Neural cell (in vitro differentiated cells): ENCODE data around the gene PRPF40B. TPM values are rescaled to one million over a fixed set of nuclear protein-coding genes. Genes with fewer than 3 reads are reported as not detected.

Source experiments
- H2AFZ ChIP-seq: fragments of 200-600, 300-800 bp; sonication (generic), shearing (Covaris generic); 2 replicates; pipeline ENCODE4 v1.6.0; 2014; ENCODE audit warnings: low read depth, mild to moderate bottlenecking, antibody characterized with exemption, low read length, moderate library complexity
- H3F3A ChIP-seq: fragments of 200-600 bp; shearing (Covaris generic); 2 replicates; pipeline ENCODE4 v1.6.1; 2016; ENCODE audit warnings: mild to moderate bottlenecking, moderate library complexity, mixed read lengths, antibody characterized with exemption, low read length; ENCODE audit not compliant: insufficient read depth, poor library complexity, severe bottlenecking
- H3K27ac ChIP-seq: fragments of 200-600, 300-800 bp; sonication (generic), shearing (Covaris generic); 2 replicates; pipeline ENCODE4 v1.5.1; 2014; ENCODE audit warnings: mild to moderate bottlenecking, low read length, moderate library complexity
- H3K27me3 ChIP-seq: fragments of 300-800, 200-600 bp; sonication (generic), shearing (Covaris generic); 2 replicates; pipeline ENCODE4 v1.6.0; 2014; ENCODE audit warnings: mild to moderate bottlenecking, low read depth, low read length, moderate library complexity; ENCODE audit not compliant: insufficient read depth
- H3K36me3 ChIP-seq: fragments of 300-800, 200-600 bp; sonication (generic), shearing (Covaris generic); 2 replicates; pipeline ENCODE4 v1.5.1; 2014; ENCODE audit warnings: mild to moderate bottlenecking, antibody characterized with exemption, low read length, moderate library complexity; ENCODE audit not compliant: insufficient read depth
- H3K4me2 ChIP-seq: fragments of 300-800, 200-600 bp; sonication (generic), shearing (Covaris generic); 2 replicates; pipeline ENCODE4 v1.6.0; 2014; ENCODE audit warnings: mild to moderate bottlenecking, low read length
- H3K4me3 ChIP-seq: fragments of 300-800, 200-600 bp; sonication (generic), shearing (Covaris generic); 2 replicates; pipeline ENCODE4 v1.5.1; 2014; ENCODE audit warnings: mild to moderate bottlenecking, low read length, moderate library complexity
- H3K79me2 ChIP-seq: fragments of 200-600 bp; shearing (Covaris generic); replicated peaks from 2 replicates; pipeline ENCODE4 v1.6.0; 2014; ENCODE audit warnings: mild to moderate bottlenecking, low read length, moderate library complexity; ENCODE audit not compliant: insufficient read depth
- H3K9ac ChIP-seq: fragments of 300-800, 200-600 bp; sonication (generic), shearing (Covaris generic); 2 replicates; pipeline ENCODE4 v1.6.1; 2016; ENCODE audit warnings: mild to moderate bottlenecking, low read length, mixed read lengths
- H3K9me2 ChIP-seq: fragments of 200-600 bp; shearing (Covaris generic); 2 replicates; pipeline ENCODE4 v1.6.1; 2016; ENCODE audit warnings: mild to moderate bottlenecking, low read length, mixed read lengths; ENCODE audit not compliant: insufficient read depth
- H3K9me3 ChIP-seq: fragments of 200-600, 300-800 bp; sonication (generic), shearing (Covaris generic); 2 replicates; pipeline ENCODE4 v1.6.1; 2016; ENCODE audit warnings: mild to moderate bottlenecking, mixed run types, low read length, moderate library complexity, mixed read lengths
- H4K20me1 ChIP-seq: fragments of 200-600 bp; shearing (Covaris generic); 2 replicates; pipeline ENCODE4 v1.6.1; 2016; ENCODE audit warnings: mild to moderate bottlenecking, mixed run types; ENCODE audit not compliant: insufficient read depth
- CTCF ChIP-seq: fragments of 450-650 bp; IDR thresholded peaks from 2 replicates; pipeline ENCODE4 v1.5.1; 2014; ENCODE audit warnings: antibody characterized with exemption, mild to moderate bottlenecking, moderate library complexity; ENCODE audit not compliant: poor library complexity, severe bottlenecking
- EP300 ChIP-seq: fragments of 450-650 bp; conservative IDR thresholded peaks from 2 replicates; pipeline ENCODE4 v1.6.1; 2014; ENCODE audit warnings: antibody characterized with exemption, mild to moderate bottlenecking, moderate library complexity; ENCODE audit not compliant: poor library complexity, severe bottlenecking
- EZH2 ChIP-seq: fragments of 200-600, 300-800 bp; shearing (Covaris generic), sonication (generic); IDR thresholded peaks from 2 replicates; pipeline ENCODE4 v1.6.1; 2014; ENCODE audit warnings: antibody characterized with exemption, low read length, borderline replicate concordance, mild to moderate bottlenecking; ENCODE audit not compliant: insufficient read depth, poor library complexity, severe bottlenecking
- MXI1 ChIP-seq: fragments of 450-650 bp; conservative IDR thresholded peaks from 2 replicates; pipeline ENCODE4 v1.6.1; 2014; ENCODE audit warnings: antibody characterized with exemption, mild to moderate bottlenecking; ENCODE audit not compliant: poor library complexity, severe bottlenecking
- POLR2AphosphoS5 ChIP-seq: IDR thresholded peaks from 2 replicates; pipeline ENCODE4 v1.6.1; 2012
- RAD21 ChIP-seq: fragments of 450-650 bp; conservative IDR thresholded peaks from 2 replicates; pipeline ENCODE4 v1.6.1; 2014; ENCODE audit warnings: antibody characterized with exemption, mild to moderate bottlenecking, moderate library complexity
- SMC3 ChIP-seq: fragments of 450-650 bp; conservative IDR thresholded peaks from 2 replicates; pipeline ENCODE4 v1.6.1; 2014; ENCODE audit warnings: antibody characterized with exemption, mild to moderate bottlenecking, moderate library complexity; ENCODE audit not compliant: poor library complexity
- TAF1 ChIP-seq: IDR thresholded peaks from 2 replicates; pipeline ENCODE4 v1.6.1; 2012; ENCODE audit warnings: low read depth
- polyA plus RNA-seq: library from polyadenylated mRNA; depleted of rRNA; stranded (reverse); fragments of >200 nt; gene quantifications from 2 replicates; pipeline ENCODE4 v1.2.3, GENCODE V29; 2014
- TF ChIP-seq, protein P1 (sequence below): IDR thresholded peaks from 2 replicates; pipeline ENCODE4 v1.6.1; 2012; ENCODE audit warnings: borderline replicate concordance

The PRPF40B gene
- polyA plus RNA-seq, 1 donor from 2014 or later: 42.0 TPM

DNA sequence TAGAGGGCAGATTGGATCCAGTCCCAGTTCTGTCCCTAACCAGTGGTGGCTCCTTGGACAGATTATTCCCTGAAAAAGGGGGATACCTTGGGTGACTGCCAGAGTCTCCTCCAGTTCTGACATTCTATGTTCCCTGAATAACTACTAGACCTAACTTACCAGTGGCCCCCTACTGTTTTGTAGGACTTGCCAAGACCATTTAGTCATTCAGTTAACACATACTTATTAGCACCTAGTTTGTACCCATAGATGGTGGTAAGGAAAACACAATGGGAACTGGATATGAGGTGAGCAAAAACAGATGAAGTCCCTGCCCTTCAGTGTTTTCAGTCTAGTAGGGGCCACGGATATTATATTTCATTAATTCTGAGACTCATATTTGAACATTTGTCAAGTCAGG lies 3.5 kb downstream of the PRPF40B start:
- H3K4me2 ChIP-seq: no peak overlapping the region
- no peak overlapping the region for H3K27ac ChIP-seq
- H3F3A ChIP-seq: no peaks in the 10 kb centered on the region
- H3K4me3 ChIP-seq: no peak overlapping the region
- H3K36me3 ChIP-seq: no peaks in the 10 kb centered on the region
- no peaks in the 10 kb centered on the region for H3K9me3 ChIP-seq
- no peaks in the 10 kb centered on the region for H3K9me2 ChIP-seq
- no peaks in the 10 kb centered on the region for H4K20me1 ChIP-seq
- TF ChIP-seq, protein P1, sequence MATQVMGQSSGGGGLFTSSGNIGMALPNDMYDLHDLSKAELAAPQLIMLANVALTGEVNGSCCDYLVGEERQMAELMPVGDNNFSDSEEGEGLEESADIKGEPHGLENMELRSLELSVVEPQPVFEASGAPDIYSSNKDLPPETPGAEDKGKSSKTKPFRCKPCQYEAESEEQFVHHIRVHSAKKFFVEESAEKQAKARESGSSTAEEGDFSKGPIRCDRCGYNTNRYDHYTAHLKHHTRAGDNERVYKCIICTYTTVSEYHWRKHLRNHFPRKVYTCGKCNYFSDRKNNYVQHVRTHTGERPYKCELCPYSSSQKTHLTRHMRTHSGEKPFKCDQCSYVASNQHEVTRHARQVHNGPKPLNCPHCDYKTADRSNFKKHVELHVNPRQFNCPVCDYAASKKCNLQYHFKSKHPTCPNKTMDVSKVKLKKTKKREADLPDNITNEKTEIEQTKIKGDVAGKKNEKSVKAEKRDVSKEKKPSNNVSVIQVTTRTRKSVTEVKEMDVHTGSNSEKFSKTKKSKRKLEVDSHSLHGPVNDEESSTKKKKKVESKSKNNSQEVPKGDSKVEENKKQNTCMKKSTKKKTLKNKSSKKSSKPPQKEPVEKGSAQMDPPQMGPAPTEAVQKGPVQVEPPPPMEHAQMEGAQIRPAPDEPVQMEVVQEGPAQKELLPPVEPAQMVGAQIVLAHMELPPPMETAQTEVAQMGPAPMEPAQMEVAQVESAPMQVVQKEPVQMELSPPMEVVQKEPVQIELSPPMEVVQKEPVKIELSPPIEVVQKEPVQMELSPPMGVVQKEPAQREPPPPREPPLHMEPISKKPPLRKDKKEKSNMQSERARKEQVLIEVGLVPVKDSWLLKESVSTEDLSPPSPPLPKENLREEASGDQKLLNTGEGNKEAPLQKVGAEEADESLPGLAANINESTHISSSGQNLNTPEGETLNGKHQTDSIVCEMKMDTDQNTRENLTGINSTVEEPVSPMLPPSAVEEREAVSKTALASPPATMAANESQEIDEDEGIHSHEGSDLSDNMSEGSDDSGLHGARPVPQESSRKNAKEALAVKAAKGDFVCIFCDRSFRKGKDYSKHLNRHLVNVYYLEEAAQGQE: no peak
- TF ChIP-seq RAD21 (no peak), EZH2 (no peak), TAF1 (no peak), POLR2AphosphoS5 (no peak), SMC3 (no peak), CTCF (no peak), MXI1 (no peak), EP300 (no peak)
- H3K79me2 ChIP-seq: no peaks in the 10 kb centered on the region
- H3K9ac ChIP-seq: no peak overlapping the region
- H2AFZ ChIP-seq: no peak overlapping the region
- H3K27me3 ChIP-seq: no peaks in the 10 kb centered on the region

GRCh38 chr12:49627752-49628360 lies 4.5 kb downstream of the PRPF40B start:
- H3K36me3 ChIP-seq: no peaks in the 10 kb centered on the region
- H3F3A ChIP-seq: no peaks in the 10 kb centered on the region
- no peaks in the 10 kb centered on the region for H3K27me3 ChIP-seq
- TF ChIP-seq EZH2: no peak
- no peak for TF ChIP-seq EP300
- no peak for TF ChIP-seq SMC3
- TF ChIP-seq, protein P1: no peak
- TF ChIP-seq POLR2AphosphoS5: no peak
- no peak for TF ChIP-seq MXI1
- TF ChIP-seq TAF1: no peak
- no peak for TF ChIP-seq CTCF
- TF ChIP-seq RAD21: no peak
- H3K79me2 ChIP-seq: no peaks in the 10 kb centered on the region
- no peak overlapping the region for H3K4me2 ChIP-seq
- H3K9me3 ChIP-seq: no peaks in the 10 kb centered on the region
- no peak overlapping the region for H3K27ac ChIP-seq
- no peak overlapping the region for H3K4me3 ChIP-seq
- H3K9me2 ChIP-seq: no peaks in the 10 kb centered on the region
- no peak overlapping the region for H3K9ac ChIP-seq
- no peak overlapping the region for H2AFZ ChIP-seq
- no peaks in the 10 kb centered on the region for H4K20me1 ChIP-seq
